Ascending aorta (tissue), 2 donors: ENCODE results near the gene NOS1AP. TPM values are rescaled to one million over a fixed set of nuclear protein-coding genes. Genes with fewer than 3 reads are reported as not detected.

ENCODE experiments used
- DNase-seq, 2 donors: peaks; one replicate each; pipeline ENCODE4 v3.0.0-alpha.2; 2019; ENCODE audit warnings: low spot score in 2 of 2
- H3K27ac ChIP-seq, 2 donors: fragments of 200-600 bp; sonication (generic); one replicate each; pipeline ENCODE4 v1.5.1; 2016 to 2017; ENCODE audit warnings: mild to moderate bottlenecking in 1 of 2
- H3K27me3 ChIP-seq: fragments of 200-600 bp; sonication (generic); one replicate; pipeline ENCODE4 v1.5.1; 2017
- H3K36me3 ChIP-seq, 2 donors: fragments of 200-600 bp; sonication (generic); one replicate each; pipeline ENCODE4 v1.5.1; 2016
- H3K4me1 ChIP-seq, 2 donors: fragments of 200-600 bp; sonication (generic); one replicate each; pipeline ENCODE4 v1.5.1; 2016 to 2017; ENCODE audit warnings: mild to moderate bottlenecking in 1 of 2
- H3K4me3 ChIP-seq, 2 donors: fragments of 200-600 bp; sonication (generic); one replicate each; pipeline ENCODE4 v1.5.1; 2016 to 2017; ENCODE audit warnings: mild to moderate bottlenecking in 1 of 2
- H3K9me3 ChIP-seq, 2 donors: fragments of 200-600 bp; sonication (generic); one replicate each; pipeline ENCODE4 v1.5.1; 2016
- CTCF ChIP-seq, 3 experiments: fragments of 200-600 bp in 2 of 3; fragments of 450-650 bp in 1 of 3; sonication (generic) in 2 of 3; IDR thresholded peaks; one replicate each; pipeline ENCODE4 v1.5.1; 2016 to 2019; ENCODE audit warnings: antibody characterized with exemption in 3 of 3, mild to moderate bottlenecking in 1 of 3, moderate library complexity in 1 of 3
- intact Hi-C: fragments of 100-400 bp; cut with DNase I; formaldehyde crosslinking; loops from one replicate; pipeline ENCODE4 v1.15.1; 2023
- total RNA-seq: library from RNA; depleted of rRNA; stranded (reverse); fragments of >200 nt; gene quantifications from one replicate; pipeline ENCODE4 v1.1.0, GENCODE V29; 2016

The NOS1AP gene
- total RNA-seq, 1 donor from 2014 or later: 5.0 TPM

- Histone ChIP-seq H3K9me3 (no peaks in the 10 kb centered on the region), H3K4me1 (peaks cover 0 to 10% of the 10 kb centered on the region in 2 donors), H3K27ac (no peak overlapping the region), H3K27me3 (no peaks in the 10 kb centered on the region), H3K4me3 (no peak overlapping the region), H3K36me3 (no peaks in the 10 kb centered on the region)
- no peak for TF ChIP-seq CTCF (IDR thresholded peaks at IDR 0.05)
- no peak for DNase-seq
- intact Hi-C loops: no loop called here
Observed at GRCh38 chr1:162219461-162219860, 150.0 kb downstream of the NOS1AP start.

GRCh38 chr1:162220009-162220539 lies 150.6 kb downstream of the NOS1AP start:
- no peaks in the 10 kb centered on the region for H3K36me3 ChIP-seq
- peaks cover 0 to 10% of the 10 kb centered on the region in 2 donors for H3K4me1 ChIP-seq
- TF ChIP-seq CTCF (IDR thresholded peaks at IDR 0.05): no peak
- intact Hi-C loops: no loop called here
- no peak overlapping the region for H3K4me3 ChIP-seq
- H3K9me3 ChIP-seq: no peaks in the 10 kb centered on the region
- DNase-seq: no peak
- H3K27me3 ChIP-seq: no peaks in the 10 kb centered on the region
- no peak overlapping the region for H3K27ac ChIP-seq

GRCh38 chr1:162222014-162222413 lies 152.5 kb downstream of the NOS1AP start:
- peaks cover 0 to 10% of the 10 kb centered on the region in 2 donors for H3K4me1 ChIP-seq
- no peaks in the 10 kb centered on the region for H3K9me3 ChIP-seq
- TF ChIP-seq CTCF (IDR thresholded peaks at IDR 0.05): no peak
- intact Hi-C loops: no loop called here
- H3K27ac ChIP-seq: no peak overlapping the region
- no peaks in the 10 kb centered on the region for H3K36me3 ChIP-seq
- H3K4me3 ChIP-seq: no peak overlapping the region
- DNase-seq: no peak
- no peaks in the 10 kb centered on the region for H3K27me3 ChIP-seq

GRCh38 chr1:162222730-162223129 lies 153.2 kb downstream of the NOS1AP start:
- no peak for TF ChIP-seq CTCF (IDR thresholded peaks at IDR 0.05)
- H3K36me3 ChIP-seq: no peaks in the 10 kb centered on the region
- no peaks in the 10 kb centered on the region for H3K9me3 ChIP-seq
- H3K4me1 ChIP-seq: peaks cover 0 to 9% of the 10 kb centered on the region in 2 donors
- no peak overlapping the region for H3K27ac ChIP-seq
- H3K27me3 ChIP-seq: no peaks in the 10 kb centered on the region
- no peak overlapping the region for H3K4me3 ChIP-seq
- DNase-seq: no peak
- intact Hi-C loops: no loop called here

- no peak for TF ChIP-seq CTCF (IDR thresholded peaks at IDR 0.05)
- H3K27me3 ChIP-seq: no peaks in the 10 kb centered on the region
- no peak for DNase-seq
- intact Hi-C loops: no loop called here
- H3K36me3 ChIP-seq: no peaks in the 10 kb centered on the region
- no peak overlapping the region for H3K27ac ChIP-seq
- H3K4me1 ChIP-seq: peaks cover 0 to 1% of the 10 kb centered on the region in 2 donors
- H3K4me3 ChIP-seq: no peak overlapping the region
- H3K9me3 ChIP-seq: no peaks in the 10 kb centered on the region
Observed at GRCh38 chr1:162223488-162223887, 154.0 kb downstream of the NOS1AP start.

GRCh38 chr1:162224267-162224666 lies 154.8 kb downstream of the NOS1AP start:
- DNase-seq: no peak
- no peaks in the 10 kb centered on the region for H3K27me3 ChIP-seq
- no peaks in the 10 kb centered on the region for H3K9me3 ChIP-seq
- intact Hi-C loops: no loop called here
- no peaks in the 10 kb centered on the region for H3K36me3 ChIP-seq
- no peak overlapping the region for H3K4me3 ChIP-seq
- no peaks in the 10 kb centered on the region for H3K4me1 ChIP-seq
- H3K27ac ChIP-seq: no peak overlapping the region
- no peak for TF ChIP-seq CTCF (IDR thresholded peaks at IDR 0.05)
